ENCODE results near the gene RARS2.

GRCh38 chr6:87553159-87553765 lies 36.5 kb downstream of the RARS2 start:
- no peak for TF ChIP-seq CBX2 (IDR thresholded peaks at IDR 0.05; ENCODE audit: insufficient read depth, low read length, poor library complexity, severe bottlenecking)
- no peak for TF ChIP-seq ZNF232 (CRISPR knock-in tag; IDR thresholded peaks at IDR 0.05)
- no peak for TF ChIP-seq GABPA (tag; conservative IDR thresholded peaks at IDR 0.05; ENCODE audit: low read depth)
- TF ChIP-seq RFX5 (IDR thresholded peaks at IDR 0.05; ENCODE audit: low read depth, low read length) = no peak
- no peak for TF ChIP-seq E2F6 (IDR thresholded peaks at IDR 0.05; ENCODE audit: borderline replicate concordance in 1 of 2, extremely low read depth in 1 of 2, insufficient read depth in 1 of 2, insufficient read length in 1 of 2, low read depth in 1 of 2, low read length in 1 of 2, poor library complexity in 1 of 2, severe bottlenecking in 1 of 2)
- no peak for TF ChIP-seq MXI1 (IDR thresholded peaks at IDR 0.05; ENCODE audit: low read depth, low read length)

All from K562 (cell line).